Neural progenitor cell (in vitro differentiated cells): Measurements from ENCODE around the gene R3HDM1. TPM values are rescaled to one million over a fixed set of nuclear protein-coding genes. Genes with fewer than 3 reads are reported as not detected.

ENCODE experiments used
- DNase-seq: peaks from one replicate; pipeline ENCODE4 v3.0.0-alpha.2; 2016; ENCODE audit warnings: low spot score
- H2AFZ ChIP-seq: fragments of 200-600 bp; sonication (generic); replicated peaks from 2 replicates; pipeline ENCODE4 v1.6.1; 2016; ENCODE audit warnings: antibody characterized with exemption
- H3F3A ChIP-seq: fragments of 200-600 bp; sonication (generic); 2 replicates; pipeline ENCODE4 v1.6.1; 2016; ENCODE audit warnings: antibody characterized with exemption, low read depth
- H3K27ac ChIP-seq: fragments of 200-600 bp; sonication (generic); 2 replicates; pipeline ENCODE4 v1.5.1; 2016; ENCODE audit warnings: mild to moderate bottlenecking
- H3K27me3 ChIP-seq: fragments of 200-600 bp; sonication (generic); 2 replicates; pipeline ENCODE4 v1.6.1; 2016; ENCODE audit warnings: mild to moderate bottlenecking, moderate library complexity
- H3K36me3 ChIP-seq: fragments of 200-600 bp; sonication (generic); 2 replicates; pipeline ENCODE4 v1.5.1; 2016
- H3K4me1 ChIP-seq: fragments of 200-600 bp; sonication (generic); 2 replicates; pipeline ENCODE4 v1.6.1; 2016; ENCODE audit warnings: mixed run types
- H3K4me2 ChIP-seq: fragments of 200-600 bp; sonication (generic); 2 replicates; pipeline ENCODE4 v1.6.1; 2016
- H3K4me3 ChIP-seq: fragments of 200-600 bp; sonication (generic); 2 replicates; pipeline ENCODE4 v1.5.1; 2016
- H3K79me2 ChIP-seq: fragments of 200-600 bp; sonication (generic); 2 replicates; pipeline ENCODE4 v1.6.1; 2016; ENCODE audit warnings: low read depth
- H3K9ac ChIP-seq: fragments of 200-600 bp; sonication (generic); 2 replicates; pipeline ENCODE4 v1.6.1; 2016
- H3K9me3 ChIP-seq: fragments of 200-600 bp; sonication (generic); 2 replicates; pipeline ENCODE4 v1.5.1; 2016; ENCODE audit warnings: low read depth
- H4K20me1 ChIP-seq: fragments of 200-600 bp; sonication (generic); 2 replicates; pipeline ENCODE4 v1.6.1; 2016; ENCODE audit warnings: low read depth
- H3K27ac Mint-ChIP-seq: 3 replicates; pipeline ENCODE4 v1.8.0; 2021; ENCODE audit warnings: mixed read lengths
- H3K27me3 Mint-ChIP-seq: 2 replicates; pipeline ENCODE4 v1.8.0; 2022; ENCODE audit warnings: low read depth, mild to moderate bottlenecking, inconsistent platforms, moderate library complexity, mixed read lengths; ENCODE audit not compliant: insufficient read depth
- H3K36me3 Mint-ChIP-seq: 3 replicates; pipeline ENCODE4 v1.8.0; 2021; ENCODE audit warnings: mixed read lengths
- H3K4me1 Mint-ChIP-seq: 3 replicates; pipeline ENCODE4 v1.8.0; 2021; ENCODE audit warnings: mixed read lengths
- H3K4me3 Mint-ChIP-seq: 3 replicates; pipeline ENCODE4 v1.8.0; 2021; ENCODE audit warnings: mild to moderate bottlenecking, moderate library complexity, mixed read lengths
- H3K9me3 Mint-ChIP-seq: 3 replicates; pipeline ENCODE4 v1.8.0; 2020; ENCODE audit warnings: mixed read lengths
- EZH2 ChIP-seq: fragments of 200-600 bp; sonication (generic); IDR thresholded peaks from 2 replicates; pipeline ENCODE4 v1.6.1; 2017; ENCODE audit warnings: antibody characterized with exemption, mild to moderate bottlenecking, moderate library complexity
- EZH2phosphoT487 ChIP-seq: fragments of 200-600 bp; sonication (generic); IDR thresholded peaks from 2 replicates; pipeline ENCODE4 v1.6.1; 2017; ENCODE audit warnings: antibody characterized with exemption
- total RNA-seq: library from RNA; depleted of rRNA; stranded (reverse); fragments of >200 nt; gene quantifications from 2 replicates; pipeline ENCODE4 v1.2.3, GENCODE V29; 2015; ENCODE audit warnings: low replicate concordance
- TF ChIP-seq, protein P1 (sequence below): fragments of 200-600 bp; sonication (generic); IDR thresholded peaks from 2 replicates; pipeline ENCODE4 v1.5.1; 2017; ENCODE audit warnings: antibody characterized with exemption, mild to moderate bottlenecking

The R3HDM1 gene
- total RNA-seq, 1 donor from 2014 or later, result 49.4 TPM

- H3K36me3 ChIP-seq, result peaks cover 10% of the 10 kb centered on the region
Measured at GRCh38 chr2:135762022-135762421, 230.7 kb downstream of the R3HDM1 start.

DNA sequence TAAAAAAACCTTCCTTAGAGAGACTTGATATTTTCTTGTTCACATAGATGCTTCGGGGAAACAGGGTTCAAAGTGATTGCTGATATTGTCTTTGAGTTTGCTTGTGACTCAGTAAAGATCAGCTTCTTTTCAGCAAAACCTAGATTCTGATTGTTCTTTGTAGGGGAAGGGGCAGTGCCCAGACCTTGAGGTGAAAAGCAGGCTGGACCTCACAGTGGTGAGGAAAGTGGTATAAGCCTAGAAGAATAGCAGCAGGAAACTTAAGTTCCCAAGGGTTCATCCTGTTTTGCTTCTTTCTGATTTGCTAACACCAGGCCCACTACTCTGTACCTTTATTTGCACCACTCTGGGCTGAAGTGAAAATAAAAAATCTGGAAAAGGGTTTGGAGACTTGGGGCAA, 231.2 kb downstream of the R3HDM1 start:
- peaks cover 38% of the 10 kb centered on the region for H3K36me3 Mint-ChIP-seq
- no peak for DNase-seq
- H2AFZ ChIP-seq, result no peak overlapping the region
- H4K20me1 ChIP-seq, result no peaks in the 10 kb centered on the region
- no peaks in the 10 kb centered on the region for H3K27me3 Mint-ChIP-seq
- H3F3A ChIP-seq, result no peaks in the 10 kb centered on the region
- no peak overlapping the region for H3K4me2 ChIP-seq
- no peak overlapping the region for H3K9ac ChIP-seq
- H3K79me2 ChIP-seq, result peaks cover 3% of the 10 kb centered on the region
- H3K27ac Mint-ChIP-seq, result no peak overlapping the region
- H3K4me3 ChIP-seq, result no peak overlapping the region
- peaks cover 6% of the 10 kb centered on the region for H3K36me3 ChIP-seq
- no peak overlapping the region for H3K4me3 Mint-ChIP-seq
- no peaks in the 10 kb centered on the region for H3K9me3 Mint-ChIP-seq
- no peaks in the 10 kb centered on the region for H3K27me3 ChIP-seq
- H3K4me1 Mint-ChIP-seq, result no peaks in the 10 kb centered on the region
- TF ChIP-seq EZH2phosphoT487 (no peak), EZH2 (no peak)
- TF ChIP-seq, protein P1, sequence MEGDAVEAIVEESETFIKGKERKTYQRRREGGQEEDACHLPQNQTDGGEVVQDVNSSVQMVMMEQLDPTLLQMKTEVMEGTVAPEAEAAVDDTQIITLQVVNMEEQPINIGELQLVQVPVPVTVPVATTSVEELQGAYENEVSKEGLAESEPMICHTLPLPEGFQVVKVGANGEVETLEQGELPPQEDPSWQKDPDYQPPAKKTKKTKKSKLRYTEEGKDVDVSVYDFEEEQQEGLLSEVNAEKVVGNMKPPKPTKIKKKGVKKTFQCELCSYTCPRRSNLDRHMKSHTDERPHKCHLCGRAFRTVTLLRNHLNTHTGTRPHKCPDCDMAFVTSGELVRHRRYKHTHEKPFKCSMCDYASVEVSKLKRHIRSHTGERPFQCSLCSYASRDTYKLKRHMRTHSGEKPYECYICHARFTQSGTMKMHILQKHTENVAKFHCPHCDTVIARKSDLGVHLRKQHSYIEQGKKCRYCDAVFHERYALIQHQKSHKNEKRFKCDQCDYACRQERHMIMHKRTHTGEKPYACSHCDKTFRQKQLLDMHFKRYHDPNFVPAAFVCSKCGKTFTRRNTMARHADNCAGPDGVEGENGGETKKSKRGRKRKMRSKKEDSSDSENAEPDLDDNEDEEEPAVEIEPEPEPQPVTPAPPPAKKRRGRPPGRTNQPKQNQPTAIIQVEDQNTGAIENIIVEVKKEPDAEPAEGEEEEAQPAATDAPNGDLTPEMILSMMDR, result no peak
- H3K9me3 ChIP-seq, result no peaks in the 10 kb centered on the region
- no peaks in the 10 kb centered on the region for H3K4me1 ChIP-seq
- H3K27ac ChIP-seq, result no peak overlapping the region

More at GRCh38 chr2:135762022-135762421, 230.7 kb downstream of the R3HDM1 start:
- Histone ChIP-seq H3K4me1 (no peaks in the 10 kb centered on the region), H3K79me2 (peaks cover 3% of the 10 kb centered on the region), H3F3A (no peaks in the 10 kb centered on the region), H4K20me1 (no peaks in the 10 kb centered on the region), H3K9ac (no peak overlapping the region), H3K27ac (no peak overlapping the region), H3K9me3 (no peaks in the 10 kb centered on the region), H3K4me3 (no peak overlapping the region), H2AFZ (no peak overlapping the region), H3K4me2 (no peak overlapping the region), H3K27me3 (no peaks in the 10 kb centered on the region)
- H3K36me3 Mint-ChIP-seq, result peaks cover 40% of the 10 kb centered on the region
- H3K9me3 Mint-ChIP-seq, result peaks cover 3% of the 10 kb centered on the region
- no peak overlapping the region for H3K27ac Mint-ChIP-seq
- no peak overlapping the region for H3K4me3 Mint-ChIP-seq
- H3K4me1 Mint-ChIP-seq, result no peaks in the 10 kb centered on the region
- no peak for TF ChIP-seq EZH2
- no peak for TF ChIP-seq EZH2phosphoT487
- TF ChIP-seq, protein P1, result no peak
- no peaks in the 10 kb centered on the region for H3K27me3 Mint-ChIP-seq
- DNase-seq, result no peak

DNA sequence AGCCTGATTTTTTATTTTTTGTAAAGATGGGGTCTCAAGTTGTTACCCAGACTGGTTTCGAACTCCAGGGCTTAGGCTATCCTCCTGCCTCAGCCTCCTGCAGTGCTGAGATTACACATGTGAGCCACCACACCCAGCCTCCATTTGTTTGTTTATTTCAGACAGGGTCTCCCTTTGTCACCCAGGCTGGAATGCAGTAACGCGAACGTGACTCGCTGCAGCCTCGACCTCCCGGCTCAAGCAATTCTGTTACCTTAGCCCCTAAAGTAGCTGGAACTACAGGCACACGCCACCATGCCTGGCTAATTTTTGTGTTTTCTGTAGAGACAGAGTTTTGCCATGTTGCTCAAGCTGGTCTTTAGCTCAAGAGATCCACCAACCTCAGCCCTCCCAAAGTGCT, 237.6 kb downstream of the R3HDM1 start:
- Histone ChIP-seq H3K4me2 (no peak overlapping the region), H3K9me3 (no peaks in the 10 kb centered on the region), H3F3A (no peaks in the 10 kb centered on the region), H3K27me3 (no peaks in the 10 kb centered on the region), H4K20me1 (no peaks in the 10 kb centered on the region), H2AFZ (no peak overlapping the region), H3K4me3 (no peak overlapping the region), H3K27ac (no peak overlapping the region), H3K9ac (no peak overlapping the region), H3K36me3 (peaks cover 21% of the 10 kb centered on the region), H3K79me2 (no peaks in the 10 kb centered on the region), H3K4me1 (no peaks in the 10 kb centered on the region)
- Mint-ChIP-seq H3K27ac (no peak overlapping the region), H3K4me3 (no peak overlapping the region), H3K4me1 (no peaks in the 10 kb centered on the region), H3K9me3 (peaks cover 3% of the 10 kb centered on the region), H3K27me3 (no peaks in the 10 kb centered on the region), H3K36me3 (peaks cover 51% of the 10 kb centered on the region)
- no peak for DNase-seq
- no peak for TF ChIP-seq EZH2phosphoT487
- TF ChIP-seq EZH2, result no peak
- TF ChIP-seq, protein P1, result no peak
